GM19372 (cell line): Measurements from ENCODE around the gene ARHGAP26.
"Not testable (repeated sequence)": the region's sequence is repeated elsewhere in the genome, so short reads cannot be mapped to it uniquely, and the experiment has no call there.

Source experiments
- ATAC-seq: cut with Tn5 transposase; IDR thresholded peaks from one replicate; pipeline ENCODE4 v1.9.1; 2021; ENCODE audit warnings: mild to moderate bottlenecking, low read depth, moderate library complexity; ENCODE audit not compliant: unreplicated experiment

Gene ARHGAP26

GRCh38 chr5:143183989-143184388 is 413.8 kb downstream of the ARHGAP26 start:
- ATAC-seq: no peak

GRCh38 chr5:143186623-143187022 is 416.4 kb downstream of the ARHGAP26 start:
- ATAC-seq: no peak

DNA sequence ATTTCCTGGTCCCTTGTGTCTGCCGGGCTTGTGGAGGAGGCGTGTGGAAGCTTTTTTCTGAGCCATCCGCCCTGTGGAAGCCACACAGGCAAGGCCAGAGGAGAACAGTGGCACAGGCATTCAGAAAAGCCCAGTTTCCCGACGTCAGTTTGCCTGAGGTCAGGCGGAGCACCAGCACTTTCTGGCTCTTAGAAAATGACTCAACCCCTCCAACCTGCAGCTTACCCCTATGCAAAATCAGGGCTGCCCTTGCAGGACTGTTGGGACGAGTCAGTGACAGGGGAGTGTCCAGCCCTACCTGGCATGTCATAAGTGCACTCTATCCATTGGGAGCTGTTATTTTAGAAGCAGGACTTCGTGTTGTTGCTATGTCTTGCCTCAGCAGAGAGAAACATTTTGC is 417.3 kb downstream of the ARHGAP26 start:
- ATAC-seq: no peak

- no peak for ATAC-seq
Measured at GRCh38 chr5:143188083-143188482, 417.9 kb downstream of the ARHGAP26 start.

- no peak for ATAC-seq
Measured at GRCh38 chr5:143188692-143189091, 418.5 kb downstream of the ARHGAP26 start.

GRCh38 chr5:143190260-143190810 is 420.2 kb downstream of the ARHGAP26 start:
- no peak for ATAC-seq

GRCh38 chr5:143191720-143192119 is 421.5 kb downstream of the ARHGAP26 start:
- ATAC-seq: no peak

DNA sequence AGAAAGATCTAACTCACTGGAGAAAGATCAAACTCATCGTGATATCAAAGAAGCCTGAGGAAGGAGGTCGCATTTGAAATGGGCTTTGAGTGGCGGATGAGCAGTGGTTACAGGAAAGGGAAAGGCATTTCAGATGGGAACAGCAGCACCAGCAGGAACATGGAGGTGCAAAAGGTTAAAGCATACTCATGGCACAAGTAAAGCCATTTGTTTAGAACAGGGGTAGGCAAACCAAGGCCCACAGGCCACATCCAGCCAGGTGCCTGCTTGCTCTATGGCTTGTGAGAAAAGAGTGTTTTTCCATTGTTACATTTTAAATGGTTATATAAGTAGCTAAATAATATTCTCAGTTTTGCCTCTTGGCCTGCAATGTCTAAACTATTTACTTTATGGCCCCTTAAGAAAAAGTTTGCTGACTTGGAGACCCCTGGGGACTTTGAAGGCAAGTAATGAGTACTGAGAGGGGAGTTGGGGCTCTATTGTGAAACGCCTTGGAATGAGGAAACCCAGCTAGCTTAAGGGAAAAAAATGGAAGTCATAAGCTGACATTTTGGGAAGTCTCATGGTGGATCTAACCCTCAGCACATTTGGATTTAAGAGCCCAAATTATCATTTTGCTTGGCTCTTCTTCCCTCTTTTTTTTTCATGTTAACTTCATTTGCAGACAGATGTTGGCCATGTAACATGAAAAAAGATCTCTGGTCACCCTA is 422.2 kb downstream of the ARHGAP26 start:
- no peak for ATAC-seq

DNA sequence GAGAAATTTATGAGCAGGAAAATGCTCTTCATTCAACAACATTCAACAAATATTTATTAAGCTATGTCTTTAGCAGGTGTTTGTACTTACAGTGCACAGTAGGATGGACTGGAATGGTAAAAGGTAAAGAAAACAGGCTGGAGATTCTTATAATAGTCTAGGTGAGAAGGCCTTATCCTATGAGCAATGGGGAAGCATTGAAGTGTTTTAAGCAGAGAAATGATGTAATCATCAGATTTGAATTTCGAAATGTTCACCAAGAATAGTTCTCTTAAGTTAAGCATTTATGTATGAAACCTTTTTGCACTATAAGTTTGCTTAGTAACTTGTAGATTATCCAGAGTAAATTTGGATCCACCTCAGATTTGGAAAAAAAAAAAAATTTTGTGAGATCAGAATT is 424.0 kb downstream of the ARHGAP26 start:
- ATAC-seq: no peak

DNA sequence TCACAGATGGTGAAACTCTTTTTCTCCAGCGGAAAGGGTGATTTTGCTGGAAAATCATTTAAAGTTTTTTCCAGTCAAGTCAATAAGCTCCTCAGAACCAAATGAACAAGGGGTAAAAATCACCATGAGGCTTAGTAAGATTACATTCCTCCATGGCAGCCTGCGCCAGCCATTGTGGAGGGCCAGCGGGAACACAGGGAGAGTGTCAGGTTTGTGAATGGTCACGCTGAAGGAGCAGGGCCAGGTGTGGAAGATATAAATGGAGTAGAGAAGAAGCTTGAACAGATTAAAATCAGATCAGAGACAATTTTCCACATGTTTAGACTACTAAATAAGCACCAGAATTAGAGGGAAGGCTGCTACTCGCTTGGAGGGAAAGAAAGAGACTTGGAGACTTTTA is 424.5 kb downstream of the ARHGAP26 start:
- ATAC-seq: no peak

DNA sequence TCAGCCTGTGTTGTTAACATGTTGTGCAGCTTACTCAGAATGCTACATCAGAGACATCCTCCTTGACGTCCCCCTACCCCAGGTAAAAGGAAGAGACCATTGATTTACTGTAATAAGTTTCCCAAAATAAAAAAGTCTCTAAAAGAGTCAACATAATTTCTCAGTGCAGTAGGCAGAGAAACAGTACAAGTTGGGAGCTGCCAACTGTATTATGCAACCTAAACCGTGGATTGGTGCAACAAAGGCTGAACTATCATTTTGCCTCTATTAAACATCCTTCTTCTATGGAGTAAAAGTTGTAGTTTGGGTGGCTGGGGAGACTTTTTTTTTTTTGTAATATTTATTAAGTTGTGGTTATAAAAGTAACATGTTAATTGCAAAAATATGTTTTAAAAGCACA is 425.3 kb downstream of the ARHGAP26 start:
- no peak for ATAC-seq

- ATAC-seq: no peak
Measured at GRCh38 chr5:143196601-143197259, 426.6 kb downstream of the ARHGAP26 start.

DNA sequence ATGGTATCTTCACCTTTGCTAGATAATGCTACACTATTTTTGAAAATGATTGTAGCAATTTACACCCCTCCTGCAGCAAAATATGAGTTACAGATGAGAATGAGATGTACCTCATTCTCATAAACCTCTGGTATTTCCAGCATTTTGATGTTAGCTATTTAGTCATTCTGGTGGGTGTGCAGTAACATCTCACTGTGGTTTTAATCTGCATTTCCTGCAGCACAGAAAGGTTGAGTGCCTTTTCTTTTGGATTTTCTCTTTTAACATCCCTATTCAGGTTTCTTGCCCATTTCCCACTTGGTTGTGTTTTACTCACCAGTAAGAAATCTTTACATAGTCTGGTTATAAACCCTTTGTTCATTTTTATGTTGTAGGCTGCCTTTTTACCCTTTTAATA is 427.1 kb downstream of the ARHGAP26 start:
- ATAC-seq: no peak

DNA sequence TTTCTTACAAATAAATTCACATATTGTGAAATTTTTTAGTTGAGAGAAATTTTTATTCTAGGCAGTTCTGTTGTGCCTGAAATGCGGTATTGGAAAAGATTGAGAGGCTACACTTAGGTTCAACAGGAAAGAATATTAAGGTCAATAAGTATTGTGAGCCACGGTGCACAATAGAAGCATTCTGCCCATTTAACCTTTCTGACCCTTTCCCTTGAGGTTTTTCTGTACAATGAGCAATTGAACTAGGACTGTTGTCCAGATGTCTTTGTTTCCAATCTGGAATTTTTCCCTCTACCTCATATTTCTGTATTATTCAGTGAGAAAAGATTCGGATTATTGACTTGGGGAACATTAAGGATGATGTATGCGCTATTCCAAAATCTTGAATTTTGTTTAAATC is 428.2 kb downstream of the ARHGAP26 start:
- no peak for ATAC-seq

GRCh38 chr5:143199161-143199560 is 429.0 kb downstream of the ARHGAP26 start:
- no peak for ATAC-seq

GRCh38 chr5:143199843-143200242 is 429.7 kb downstream of the ARHGAP26 start:
- ATAC-seq: no peak

GRCh38 chr5:143200781-143201398 is 430.7 kb downstream of the ARHGAP26 start:
- no peak for ATAC-seq

GRCh38 chr5:143201589-143201988 is 431.4 kb downstream of the ARHGAP26 start:
- no peak for ATAC-seq

GRCh38 chr5:143203301-143203956 is 433.3 kb downstream of the ARHGAP26 start:
- not testable (repeated sequence) for ATAC-seq

GRCh38 chr5:143204474-143205246 is 434.5 kb downstream of the ARHGAP26 start:
- no peak for ATAC-seq
